CD14-positive monocyte (primary cell): ENCODE measurements around the gene RASL10B. TPM values are rescaled to one million over a fixed set of nuclear protein-coding genes. Genes with fewer than 3 reads are reported as not detected.

Experiments used
- DNase-seq, 3 donors: peaks; one replicate each; pipeline ENCODE4 v3.0.0-alpha.2; 2011 to 2022
- H2AFZ ChIP-seq: 2 replicates; pipeline ENCODE4 v1.6.0; 2012; ENCODE audit warnings: mild to moderate bottlenecking, low read depth, low read length, inconsistent platforms; ENCODE audit not compliant: insufficient read depth, poor library complexity, severe bottlenecking
- H3K27ac ChIP-seq, 2 donors: 1 replicate in 1 of 2; 2 replicates in 1 of 2; pipeline ENCODE4 v1.5.1; 2012 to 2013; ENCODE audit warnings: low read length in 2 of 2, control low read depth in 1 of 2, inconsistent platforms in 1 of 2, low read depth in 1 of 2, mild to moderate bottlenecking in 1 of 2
- H3K27me3 ChIP-seq, 2 donors: one replicate each; pipeline versions ENCODE4 v1.6.0 to v1.6.1; 2011 to 2013; ENCODE audit warnings: low read length in 2 of 2; ENCODE audit not compliant: control insufficient read depth in 2 of 2, insufficient read depth in 2 of 2
- H3K36me3 ChIP-seq, 2 donors: replicated peaks in 1 of 2; 1 replicate in 1 of 2; 2 replicates in 1 of 2; pipeline versions ENCODE4 v1.5.1 to v1.6.1; 2012 to 2013; ENCODE audit warnings: low read length in 2 of 2, control low read depth in 1 of 2, inconsistent platforms in 1 of 2, mild to moderate bottlenecking in 1 of 2; ENCODE audit not compliant: insufficient read depth in 2 of 2, control insufficient read depth in 1 of 2
- H3K4me1 ChIP-seq, 2 donors: 1 replicate in 1 of 2; 2 replicates in 1 of 2; pipeline versions ENCODE4 v1.5.1 to v1.6.1; 2012 to 2013; ENCODE audit warnings: low read length in 2 of 2, control low read depth in 1 of 2, inconsistent platforms in 1 of 2, mild to moderate bottlenecking in 1 of 2, moderate library complexity in 1 of 2; ENCODE audit not compliant: insufficient read depth in 2 of 2, control insufficient read depth in 1 of 2
- H3K4me2 ChIP-seq: replicated peaks from 2 replicates; pipeline ENCODE3; 2012; ENCODE audit warnings: low read length, moderate library complexity, mild to moderate bottlenecking; ENCODE audit not compliant: poor library complexity, severe bottlenecking; ENCODE audit errors: extremely low read depth
- H3K4me3 ChIP-seq, 3 experiments: fragments of 200-600 bp in 1 of 3; sonication (generic) in 1 of 3; replicated peaks in 1 of 3; 1 replicate in 2 of 3; 2 replicates in 1 of 3; pipeline ENCODE4 v1.5.1; 2011 to 2013; ENCODE audit warnings: low read length in 3 of 3, mild to moderate bottlenecking in 3 of 3, control low read depth in 2 of 3, low read depth in 2 of 3, inconsistent platforms in 1 of 3, moderate library complexity in 1 of 3
- H3K79me2 ChIP-seq: 2 replicates; pipeline ENCODE4 v1.6.0; 2012; ENCODE audit warnings: mild to moderate bottlenecking, control low read depth, inconsistent platforms, low read length, moderate library complexity; ENCODE audit not compliant: insufficient read depth
- H3K9ac ChIP-seq: 2 replicates; pipeline ENCODE4 v1.6.0; 2017; ENCODE audit warnings: low read length, mild to moderate bottlenecking; ENCODE audit not compliant: insufficient read depth, poor library complexity, severe bottlenecking
- H3K9me3 ChIP-seq, 2 donors: replicated peaks in 1 of 2; 1 replicate in 1 of 2; 2 replicates in 1 of 2; pipeline versions ENCODE4 v1.5.1 to v1.6.1; 2012 to 2013; ENCODE audit warnings: low read length in 2 of 2, control low read depth in 1 of 2; ENCODE audit not compliant: control insufficient read depth in 1 of 2, insufficient read depth in 1 of 2
- H4K20me1 ChIP-seq: 2 replicates; pipeline ENCODE4 v1.6.0; 2012; ENCODE audit warnings: mild to moderate bottlenecking, low read length, control low read depth, moderate library complexity; ENCODE audit not compliant: insufficient read depth
- H3K27ac Mint-ChIP-seq, 7 donors: one replicate each; pipeline ENCODE4 v1.8.0; 2020; ENCODE audit warnings: mild to moderate bottlenecking in 7 of 7, mixed read lengths in 7 of 7, moderate library complexity in 6 of 7, inconsistent platforms in 2 of 7
- H3K27me3 Mint-ChIP-seq, 3 donors: one replicate each; pipeline ENCODE4 v1.8.0; 2021 to 2022; ENCODE audit warnings: low read depth in 3 of 3, mild to moderate bottlenecking in 3 of 3, mixed read lengths in 3 of 3, moderate library complexity in 3 of 3, inconsistent platforms in 1 of 3
- H3K36me3 Mint-ChIP-seq, 2 donors: one replicate each; pipeline ENCODE4 v1.8.0; 2020; ENCODE audit warnings: mixed read lengths in 2 of 2, inconsistent platforms in 1 of 2, mild to moderate bottlenecking in 1 of 2
- H3K4me1 Mint-ChIP-seq: one replicate; pipeline ENCODE4 v1.8.0; 2020; ENCODE audit warnings: mild to moderate bottlenecking, mixed read lengths
- H3K4me3 Mint-ChIP-seq, 2 donors: one replicate each; pipeline ENCODE4 v1.8.0; 2020; ENCODE audit warnings: mild to moderate bottlenecking in 2 of 2, mixed read lengths in 2 of 2, moderate library complexity in 1 of 2
- H3K9me3 Mint-ChIP-seq, 7 donors: one replicate each; pipeline ENCODE4 v1.8.0; 2020 to 2022; ENCODE audit warnings: mixed read lengths in 7 of 7, mild to moderate bottlenecking in 6 of 7, moderate library complexity in 6 of 7, inconsistent platforms in 2 of 7
- WGBS: methylation state at CpG from one replicate; pipeline ENCODE4 v1.1.5; 2013; ENCODE audit warnings: missing lambda C conversion rate; ENCODE audit not compliant: insufficient coverage; 5-methylcytosine and 5-hydroxymethylcytosine counted together
- intact Hi-C, 2 donors: fragments of 100-400 bp; cut with micrococcal nuclease; formaldehyde crosslinking; loops; one replicate each; pipeline versions ENCODE4 v1.15.0 to v1.15.1; 2023
- polyA plus RNA-seq, 3 donors: library from polyadenylated mRNA; depleted of rRNA in 1 of 3; unstranded in 2 of 3; stranded (reverse) in 1 of 3; fragments of 300-500 nt in 2 of 3; fragments of >200 nt in 1 of 3; fragmentation: Illumina TruSeq in 2 of 3; gene quantifications; 1 replicate in 2 of 3; 2 replicates in 1 of 3; pipeline ENCODE4 v1.2.3, GENCODE V29; 2012 to 2021
- TF ChIP-seq, protein P1 (sequence below): fragments of 200-600 bp; IDR thresholded peaks from one replicate; pipeline ENCODE4 v1.8.0; 2022; ENCODE audit warnings: antibody characterized with exemption, mild to moderate bottlenecking

Gene RASL10B
- polyA plus RNA-seq, 3 donors, result not detected

DNA sequence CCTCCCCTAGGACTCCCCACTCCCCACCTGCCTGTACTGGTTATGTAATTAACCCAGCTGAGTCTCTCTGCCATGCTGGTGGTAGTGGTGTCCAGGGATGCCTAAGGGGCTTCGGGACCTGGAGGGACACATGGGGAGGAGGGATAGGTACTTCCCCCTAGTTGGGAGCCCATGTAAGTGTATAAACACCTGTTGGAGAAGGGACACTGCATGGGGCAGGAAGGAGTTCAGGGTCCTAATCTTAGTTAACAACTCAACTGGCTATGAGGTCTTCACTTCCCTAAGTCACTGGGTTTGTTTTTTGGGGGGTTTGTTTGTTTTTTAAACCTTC is 1.3 kb downstream of the RASL10B start:
- Histone ChIP-seq H3K79me2 (no peaks in the 10 kb centered on the region), H3K27me3 (peaks cover 5 to 23% of the 10 kb centered on the region in 2 donors), H3K4me3 (no peak overlapping the region), H3K36me3 (peaks cover 5 to 9% of the 10 kb centered on the region in 2 donors), H4K20me1 (no peaks in the 10 kb centered on the region), H3K9ac (no peak overlapping the region), H2AFZ (no peak overlapping the region), H3K27ac (no peak overlapping the region), H3K9me3 (no peaks in the 10 kb centered on the region), H3K4me1 (peaks cover 4 to 7% of the 10 kb centered on the region in 2 donors), H3K4me2 (no peak overlapping the region)
- H3K27ac Mint-ChIP-seq, result no peak overlapping the region
- TF ChIP-seq, protein P1, sequence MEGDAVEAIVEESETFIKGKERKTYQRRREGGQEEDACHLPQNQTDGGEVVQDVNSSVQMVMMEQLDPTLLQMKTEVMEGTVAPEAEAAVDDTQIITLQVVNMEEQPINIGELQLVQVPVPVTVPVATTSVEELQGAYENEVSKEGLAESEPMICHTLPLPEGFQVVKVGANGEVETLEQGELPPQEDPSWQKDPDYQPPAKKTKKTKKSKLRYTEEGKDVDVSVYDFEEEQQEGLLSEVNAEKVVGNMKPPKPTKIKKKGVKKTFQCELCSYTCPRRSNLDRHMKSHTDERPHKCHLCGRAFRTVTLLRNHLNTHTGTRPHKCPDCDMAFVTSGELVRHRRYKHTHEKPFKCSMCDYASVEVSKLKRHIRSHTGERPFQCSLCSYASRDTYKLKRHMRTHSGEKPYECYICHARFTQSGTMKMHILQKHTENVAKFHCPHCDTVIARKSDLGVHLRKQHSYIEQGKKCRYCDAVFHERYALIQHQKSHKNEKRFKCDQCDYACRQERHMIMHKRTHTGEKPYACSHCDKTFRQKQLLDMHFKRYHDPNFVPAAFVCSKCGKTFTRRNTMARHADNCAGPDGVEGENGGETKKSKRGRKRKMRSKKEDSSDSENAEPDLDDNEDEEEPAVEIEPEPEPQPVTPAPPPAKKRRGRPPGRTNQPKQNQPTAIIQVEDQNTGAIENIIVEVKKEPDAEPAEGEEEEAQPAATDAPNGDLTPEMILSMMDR, result no peak
- no CpG with 5 or more reads among the region's 1 CpG for WGBS
- intact Hi-C loops, result no loop called here
- peaks cover 11% of the 10 kb centered on the region for H3K4me1 Mint-ChIP-seq
- peak overlapping the region in 1 of 2 donors; percentile 62 for H3K4me3 Mint-ChIP-seq
- DNase-seq, result no peak
- peaks cover 0 to 3% (median 0%) of the 10 kb centered on the region in 7 donors for H3K9me3 Mint-ChIP-seq
- peaks cover 15 to 20% of the 10 kb centered on the region in 2 donors for H3K36me3 Mint-ChIP-seq
- H3K27me3 Mint-ChIP-seq, result peaks cover 26 to 34% (median 28%) of the 10 kb centered on the region in 3 donors

DNA sequence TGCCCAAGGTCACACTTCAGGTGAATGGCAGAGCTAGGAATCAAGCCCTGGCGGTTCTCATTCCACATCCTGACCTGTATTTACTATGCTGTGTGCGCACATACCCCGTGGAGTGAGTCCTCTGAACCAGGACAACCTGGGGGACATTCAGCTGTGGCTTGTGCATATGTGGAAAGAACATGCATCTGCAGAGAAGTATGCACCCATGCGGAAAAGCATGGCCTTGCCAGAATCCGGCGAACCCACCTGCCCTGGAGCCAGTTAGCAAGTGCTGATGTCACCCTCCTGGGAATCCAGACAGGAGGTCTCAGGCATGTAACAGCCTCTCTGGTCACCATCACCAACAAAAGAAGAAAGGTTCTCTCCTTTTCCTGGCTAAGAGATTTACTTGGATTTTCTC is 1.9 kb downstream of the RASL10B start:
- Histone ChIP-seq H3K27me3 (peaks cover 5 to 23% of the 10 kb centered on the region in 2 donors), H4K20me1 (no peaks in the 10 kb centered on the region), H3K27ac (no peak overlapping the region), H3K4me2 (no peak overlapping the region), H3K36me3 (peaks cover 2 to 3% of the 10 kb centered on the region in 2 donors), H3K4me3 (no peak overlapping the region), H3K79me2 (no peaks in the 10 kb centered on the region), H3K4me1 (peaks cover 4 to 7% of the 10 kb centered on the region in 2 donors), H3K9ac (no peak overlapping the region), H2AFZ (no peak overlapping the region), H3K9me3 (no peaks in the 10 kb centered on the region)
- Mint-ChIP-seq H3K27me3 (peaks cover 26 to 34% (median 28%) of the 10 kb centered on the region in 3 donors), H3K4me3 (no peak overlapping the region), H3K4me1 (peaks cover 11% of the 10 kb centered on the region), H3K36me3 (peaks cover 9 to 14% of the 10 kb centered on the region in 2 donors), H3K27ac (no peak overlapping the region), H3K9me3 (peaks cover 0 to 3% (median 0%) of the 10 kb centered on the region in 7 donors)
- WGBS, result 88% methylated on average over 3 of the region's 6 CpGs
- intact Hi-C loops, result no loop called here
- no peak for DNase-seq
- TF ChIP-seq, protein P1, result no peak
